Trophoblast cell (in vitro differentiated cells and primary cell): Measurements from ENCODE around the gene NINL.

Experiments used
- DNase-seq, 2 donors: peaks; one replicate each; pipeline ENCODE4 v3.0.0-alpha.2; 2016
- H2AFZ ChIP-seq: 2 replicates; pipeline ENCODE4 v1.6.1; 2013; ENCODE audit warnings: low read length, moderate library complexity, mild to moderate bottlenecking; ENCODE audit not compliant: insufficient read depth, poor library complexity
- H2AK5ac ChIP-seq: 2 replicates; pipeline ENCODE4 v1.6.1; 2013; ENCODE audit warnings: mild to moderate bottlenecking, low read length
- H2BK120ac ChIP-seq: 2 replicates; pipeline ENCODE4 v1.6.1; 2013; ENCODE audit warnings: low read length, mild to moderate bottlenecking, moderate library complexity; ENCODE audit not compliant: insufficient read depth, poor library complexity
- H2BK12ac ChIP-seq: 2 replicates; pipeline ENCODE4 v1.6.1; 2013; ENCODE audit warnings: mild to moderate bottlenecking, low read length, moderate library complexity
- H2BK5ac ChIP-seq: 2 replicates; pipeline ENCODE4 v1.6.1; 2013; ENCODE audit warnings: low read length, low read depth, moderate library complexity, mild to moderate bottlenecking; ENCODE audit not compliant: poor library complexity
- H3K14ac ChIP-seq: 2 replicates; pipeline ENCODE4 v1.6.1; 2013; ENCODE audit warnings: mild to moderate bottlenecking, low read length
- H3K18ac ChIP-seq: 2 replicates; pipeline ENCODE4 v1.6.1; 2013; ENCODE audit warnings: mild to moderate bottlenecking, low read length
- H3K23ac ChIP-seq: 2 replicates; pipeline ENCODE4 v1.6.1; 2013; ENCODE audit warnings: low read length
- H3K27ac ChIP-seq: 2 replicates; pipeline ENCODE4 v1.5.1; 2013; ENCODE audit warnings: low read depth, mild to moderate bottlenecking, inconsistent platforms, low read length, moderate library complexity
- H3K27me3 ChIP-seq: 2 replicates; pipeline ENCODE4 v1.6.1; 2013; ENCODE audit warnings: inconsistent platforms, mild to moderate bottlenecking, low read length, moderate library complexity; ENCODE audit not compliant: insufficient read depth
- H3K36me3 ChIP-seq, 2 experiments: 1 replicate in 1 of 2; 2 replicates in 1 of 2; pipeline ENCODE4 v1.6.1; 2013; ENCODE audit warnings: low read length in 2 of 2, mild to moderate bottlenecking in 2 of 2, moderate library complexity in 1 of 2; ENCODE audit not compliant: insufficient read depth in 2 of 2, control insufficient read depth in 1 of 2
- H3K4ac ChIP-seq: 2 replicates; pipeline ENCODE4 v1.6.1; 2013; ENCODE audit warnings: low read depth, mild to moderate bottlenecking, low read length, moderate library complexity
- H3K4me1 ChIP-seq, 2 experiments: 1 replicate in 1 of 2; 2 replicates in 1 of 2; pipeline ENCODE4 v1.6.1; 2013; ENCODE audit warnings: low read length in 2 of 2, mild to moderate bottlenecking in 2 of 2, moderate library complexity in 1 of 2; ENCODE audit not compliant: insufficient read depth in 2 of 2, control insufficient read depth in 1 of 2
- H3K4me2 ChIP-seq: 2 replicates; pipeline ENCODE4 v1.6.1; 2013; ENCODE audit warnings: inconsistent platforms, mild to moderate bottlenecking, low read length, moderate library complexity
- H3K4me3 ChIP-seq: 2 replicates; pipeline ENCODE4 v1.5.1; 2013; ENCODE audit warnings: mild to moderate bottlenecking, low read depth, low read length, inconsistent platforms
- H3K79me1 ChIP-seq: one replicate; pipeline ENCODE4 v1.6.1; 2013; ENCODE audit warnings: low read length
- H3K79me2 ChIP-seq: 2 replicates; pipeline ENCODE4 v1.6.1; 2013; ENCODE audit warnings: low read length, mild to moderate bottlenecking; ENCODE audit not compliant: control insufficient read depth, insufficient read depth, poor library complexity
- H3K9ac ChIP-seq: 2 replicates; pipeline ENCODE4 v1.6.1; 2013; ENCODE audit warnings: mild to moderate bottlenecking, low read length
- H3K9me3 ChIP-seq: 2 replicates; pipeline ENCODE4 v1.6.1; 2013; ENCODE audit warnings: low read depth, mild to moderate bottlenecking, control low read depth, inconsistent platforms, low read length; ENCODE audit not compliant: insufficient read depth
- H4K12ac ChIP-seq: 2 replicates; pipeline ENCODE4 v1.6.1; 2013; ENCODE audit warnings: low read depth, mild to moderate bottlenecking, low read length, moderate library complexity
- H4K8ac ChIP-seq: 2 replicates; pipeline ENCODE4 v1.6.1; 2013; ENCODE audit warnings: low read depth, mild to moderate bottlenecking, low read length, moderate library complexity
- H4K91ac ChIP-seq: one replicate; pipeline ENCODE4 v1.6.1; 2013; ENCODE audit warnings: low read depth, mild to moderate bottlenecking, low read length, moderate library complexity
- WGBS: extraction: QIAGEN DNeasy Blood & Tissue Kit; methylation state at CpG from one replicate; pipeline ENCODE4 v1.1.7; 2013; ENCODE audit warnings: missing lambda C conversion rate; ENCODE audit not compliant: insufficient read length, insufficient coverage; ENCODE audit errors: extremely low coverage; 5-methylcytosine and 5-hydroxymethylcytosine counted together

NINL gene

DNA sequence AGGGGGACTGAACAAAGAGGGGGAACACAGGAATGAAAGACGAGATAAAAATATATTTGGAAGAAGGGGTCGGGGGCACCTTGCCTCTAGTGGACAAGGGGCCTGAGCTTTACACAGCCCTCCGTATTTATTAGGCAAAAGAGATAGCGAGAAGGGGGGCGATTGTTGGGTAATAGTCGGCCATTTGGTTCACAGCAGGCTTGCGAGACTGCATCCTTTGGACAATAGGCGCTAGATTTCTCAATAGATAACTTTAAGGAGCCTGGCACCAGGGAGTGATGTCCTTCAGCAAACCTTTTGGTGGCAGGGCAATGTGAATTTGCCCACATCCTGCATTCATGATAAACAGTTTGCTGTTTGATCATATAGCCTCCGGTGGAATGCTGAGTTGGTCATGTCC is 41.4 kb upstream of the NINL start:
- H3K14ac ChIP-seq: no peak overlapping the region
- no peak overlapping the region for H3K4ac ChIP-seq
- H3K18ac ChIP-seq: no peak overlapping the region
- H2AK5ac ChIP-seq: no peak overlapping the region
- peaks cover 2% of the 10 kb centered on the region for H3K9me3 ChIP-seq
- H3K79me1 ChIP-seq: peaks cover 13% of the 10 kb centered on the region
- no peak for DNase-seq
- peaks cover 3 to 8% of the 10 kb centered on the region in 2 experiments for H3K4me1 ChIP-seq
- no peak overlapping the region for H3K4me2 ChIP-seq
- H4K91ac ChIP-seq: no peak overlapping the region
- no peaks in the 10 kb centered on the region for H3K36me3 ChIP-seq
- no peak overlapping the region for H3K27ac ChIP-seq
- no peak overlapping the region for H2BK12ac ChIP-seq
- H2BK5ac ChIP-seq: no peak overlapping the region
- no peak overlapping the region for H2AFZ ChIP-seq
- no peak overlapping the region for H3K4me3 ChIP-seq
- no peak overlapping the region for H4K8ac ChIP-seq
- H2BK120ac ChIP-seq: no peak overlapping the region
- no peak overlapping the region for H4K12ac ChIP-seq
- H3K9ac ChIP-seq: no peak overlapping the region
- no CpG with 5 or more reads among the region's 9 CpGs for WGBS
- peaks cover 13% of the 10 kb centered on the region for H3K79me2 ChIP-seq
- H3K27me3 ChIP-seq: no peaks in the 10 kb centered on the region
- no peak overlapping the region for H3K23ac ChIP-seq

DNA sequence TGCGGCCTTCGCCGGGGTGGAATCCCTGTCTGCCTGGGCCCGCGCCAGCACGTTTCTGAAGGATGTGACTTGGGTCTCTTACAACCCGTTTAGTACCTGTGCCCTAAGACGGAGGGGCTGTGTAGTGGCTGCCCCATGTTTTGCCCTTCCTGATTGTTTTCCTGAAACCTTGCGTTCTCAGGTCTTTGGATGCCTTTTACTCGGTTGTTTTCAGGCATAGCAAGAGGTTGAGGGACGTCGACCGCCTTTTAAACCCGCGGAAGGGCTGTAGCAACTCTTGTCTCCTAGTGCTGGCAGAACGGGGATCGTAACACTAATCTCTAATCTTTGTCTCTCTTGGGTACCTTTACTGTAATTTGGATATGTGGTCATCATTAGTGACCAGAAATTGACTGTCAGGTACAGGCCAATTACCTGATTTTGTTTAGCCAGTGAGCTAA is 39.2 kb upstream of the NINL start:
- Histone ChIP-seq H4K8ac (peak overlapping the region; percentile 95), H3K4me1 (peaks cover 3 to 8% of the 10 kb centered on the region in 2 experiments), H3K79me1 (peaks cover 13% of the 10 kb centered on the region), H3K79me2 (peaks cover 13% of the 10 kb centered on the region), H3K9ac (peak overlapping the region; percentile 95), H2BK12ac (no peak overlapping the region), H3K9me3 (peaks cover 2% of the 10 kb centered on the region), H2AK5ac (peak overlapping the region; percentile 51), H3K18ac (peak overlapping the region; percentile 74), H2BK120ac (peak overlapping the region; percentile 62), H3K27ac (peak overlapping the region; percentile 92), H4K91ac (peak overlapping the region; percentile 89), H3K4me3 (peak overlapping the region; percentile 88), H2BK5ac (peak overlapping the region; percentile 81), H3K4ac (peak overlapping the region; percentile 48), H3K23ac (no peak overlapping the region), H3K27me3 (no peaks in the 10 kb centered on the region), H3K36me3 (no peaks in the 10 kb centered on the region), H4K12ac (peak overlapping the region; percentile 94), H3K14ac (peak overlapping the region; percentile 97), H2AFZ (peak overlapping the region; percentile 46), H3K4me2 (peak overlapping the region; percentile 87)
- DNase-seq: no peak
- WGBS: no CpG with 5 or more reads among the region's 17 CpGs

GRCh38 chr20:25623736-25624499 is 38.6 kb upstream of the NINL start, which contains the start of gene NANP:
Gene NANP, minus strand, starts transcription at chr20:25624014. Its CDS starts 66 bp downstream, at chr20:25623948.
- Histone ChIP-seq H2AFZ (peak within 1 kb of the TSS; percentile 85), H3K79me2 (peaks cover 13% of the 10 kb centered on the region), H2AK5ac (peak within 1 kb of the TSS; percentile 51), H3K36me3 (no peaks in the 10 kb centered on the region), H3K4me1 (peaks cover 3 to 8% of the 10 kb centered on the region in 2 experiments), H3K14ac (peak within 1 kb of the TSS; percentile 97), H3K4me3 (peak within 1 kb of the TSS; percentile 88), H3K18ac (peak within 1 kb of the TSS; percentile 76), H3K9me3 (peaks cover 2% of the 10 kb centered on the region), H4K12ac (peak within 1 kb of the TSS; percentile 94), H4K91ac (peak within 1 kb of the TSS; percentile 89), H3K23ac (no peak within 1 kb of the TSS), H2BK120ac (peak within 1 kb of the TSS; percentile 62), H2BK12ac (no peak within 1 kb of the TSS), H3K79me1 (peaks cover 13% of the 10 kb centered on the region), H3K4me2 (peak within 1 kb of the TSS; percentile 87), H4K8ac (peak within 1 kb of the TSS; percentile 95), H3K27ac (peak within 1 kb of the TSS; percentile 92), H3K27me3 (no peaks in the 10 kb centered on the region), H3K4ac (peak within 1 kb of the TSS; percentile 48), H2BK5ac (peak within 1 kb of the TSS; percentile 81), H3K9ac (peak within 1 kb of the TSS; percentile 95)
- DNase-seq: peak; percentile 98 to 100
- WGBS: no CpG with 5 or more reads among the region's 81 CpGs

DNA sequence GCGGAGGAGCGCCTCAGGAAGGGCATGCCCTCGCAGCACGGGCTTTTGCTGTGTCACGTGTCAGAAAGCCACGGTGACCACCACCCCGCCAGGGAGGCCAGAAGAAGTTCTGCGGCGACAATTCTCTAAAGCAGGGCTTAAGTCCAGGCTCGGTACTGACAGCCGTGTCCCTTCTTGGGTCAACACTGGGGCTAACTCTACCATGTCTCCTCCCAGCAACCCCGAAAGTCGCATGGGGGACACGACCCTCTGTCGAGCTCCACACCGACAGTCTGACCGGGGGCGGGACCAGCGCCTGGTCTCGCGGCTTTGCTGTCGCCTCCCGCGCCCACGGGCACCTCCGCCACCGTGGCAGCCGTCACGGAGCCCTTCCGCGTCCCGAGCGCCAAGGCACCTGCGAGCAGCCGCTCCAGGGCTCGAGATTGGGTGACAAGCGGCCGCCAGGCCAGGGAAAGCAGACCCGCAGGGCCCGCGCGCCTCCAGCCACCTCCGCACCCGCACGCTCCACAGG is 37.9 kb upstream of the NINL start:
- H4K91ac ChIP-seq: peak overlapping the region; percentile 22

More for the DNA sequence above, 37.9 kb upstream of the NINL start:
- Histone ChIP-seq H3K27me3 (no peaks in the 10 kb centered on the region), H3K4me2 (peak overlapping the region; percentile 87), H3K9ac (peak overlapping the region; percentile 85), H3K4ac (peak overlapping the region; percentile 9), H3K4me3 (peak overlapping the region; percentile 88), H2AFZ (peak overlapping the region; percentile 85), H3K23ac (no peak overlapping the region), H3K36me3 (no peaks in the 10 kb centered on the region), H3K79me1 (peaks cover 13% of the 10 kb centered on the region), H2BK12ac (no peak overlapping the region), H4K12ac (peak overlapping the region; percentile 2), H3K27ac (peak overlapping the region; percentile 81), H2AK5ac (no peak overlapping the region), H2BK5ac (peak overlapping the region; percentile 7), H3K14ac (peak overlapping the region; percentile 31), H3K9me3 (peaks cover 2% of the 10 kb centered on the region), H4K8ac (peak overlapping the region; percentile 55), H3K79me2 (peaks cover 13% of the 10 kb centered on the region), H3K18ac (peak overlapping the region; percentile 76), H3K4me1 (peaks cover 3 to 8% of the 10 kb centered on the region in 2 experiments), H2BK120ac (peak overlapping the region; percentile 27)
- WGBS: no CpG with 5 or more reads among the region's 45 CpGs
- DNase-seq: peak; percentile 4 to 36
